Measurements from ENCODE around the gene TK1. TPM values are rescaled to one million over a fixed set of nuclear protein-coding genes. Genes with fewer than 3 reads are reported as not detected.
A peak's percentile ranks its signal among the peaks of the same experiment; 100 is the strongest.

TK1 gene
- total RNA-seq, 2 experiments from 2014 or later = 109 to 117 TPM

- Mint-ChIP-seq H3K4me3 (no peak overlapping the region), H3K4me1 (peaks cover 7% of the 10 kb centered on the region), H3K36me3 (ENCODE audit: low read depth) (peaks cover 32% of the 10 kb centered on the region), H3K27ac (no peak overlapping the region), H3K27me3 (peaks cover 21% of the 10 kb centered on the region), H3K9me3 (no peaks in the 10 kb centered on the region)
- POLR2A ChIA-PET = interaction anchor here (0.7 to 1.7 kb wide), 5 partner anchors 12 to 188 kb away, joined by 3 to 7 read pairs (median 4); partner anchors contain the start of gene BIRC5
- DNase-seq = no peak
- CTCF ChIA-PET = interaction anchor here (1.2 to 1.7 kb wide), 3 partner anchors 25 to 192 kb away, joined by 3 to 5 read pairs (median 3); no protein-coding TSS in a partner anchor
These were observed 40.1 kb upstream of the TK1 start for GRCh38 chr17:78226759-78227454.

- Mint-ChIP-seq H3K9me3 (no peaks in the 10 kb centered on the region), H3K27ac (no peak overlapping the region), H3K4me3 (no peak overlapping the region), H3K4me1 (peaks cover 7% of the 10 kb centered on the region), H3K27me3 (peaks cover 18% of the 10 kb centered on the region), H3K36me3 (ENCODE audit: low read depth) (peaks cover 38% of the 10 kb centered on the region)
- POLR2A ChIA-PET = interaction anchor here (0.7 to 1.7 kb wide), 5 partner anchors 11 to 188 kb away, joined by 3 to 7 read pairs (median 4); partner anchors contain the start of gene BIRC5
- no peak for DNase-seq
- CTCF ChIA-PET = interaction anchor here (1.2 to 1.7 kb wide), 3 partner anchors 25 to 192 kb away, joined by 3 to 5 read pairs (median 3); no protein-coding TSS in a partner anchor
These were observed 39.4 kb upstream of the TK1 start for GRCh38 chr17:78226055-78226758.

- H3K4me1 Mint-ChIP-seq = peaks cover 5% of the 10 kb centered on the region
- H3K9me3 Mint-ChIP-seq = no peaks in the 10 kb centered on the region
- H3K27ac Mint-ChIP-seq = no peak overlapping the region
- H3K36me3 Mint-ChIP-seq (ENCODE audit: low read depth) = peaks cover 43% of the 10 kb centered on the region
- ChIA-PET CTCF (interaction anchor here (1.2 to 1.3 kb wide), 2 partner anchors 140 kb away, joined by 3 read pairs; no protein-coding TSS in a partner anchor), POLR2A (interaction anchor here (0.8 to 1.4 kb wide), 3 partner anchors 10 to 85 kb away, joined by 3 to 4 read pairs (median 3); partner anchors contain the start of gene BIRC5)
- DNase-seq = no peak
- no peak overlapping the region for H3K4me3 Mint-ChIP-seq
- H3K27me3 Mint-ChIP-seq = peaks cover 8% of the 10 kb centered on the region
These were observed 38.4 kb upstream of the TK1 start for GRCh38 chr17:78225088-78225865.

- H3K27ac Mint-ChIP-seq = no peak overlapping the region
- POLR2A ChIA-PET = interaction anchor here (1.0 to 1.4 kb wide), 2 partner anchors 9 to 11 kb away, joined by 3 to 4 read pairs; partner anchors contain the start of gene BIRC5
These were observed 37.6 kb upstream of the TK1 start for GRCh38 chr17:78224231-78225087.

GRCh38 chr17:78223765-78224164 is 36.9 kb upstream of the TK1 start:
- ChIA-PET POLR2A (interaction anchor here (0.6 to 1.6 kb wide), 4 partner anchors 10 to 64 kb away, joined by 3 to 5 read pairs (median 4); partner anchors contain the start of gene BIRC5), CTCF (interaction anchor here (0.7 to 1.2 kb wide), 2 partner anchors 14 to 139 kb away, joined by 3 to 5 read pairs; no protein-coding TSS in a partner anchor)
- Mint-ChIP-seq H3K36me3 (ENCODE audit: low read depth) (peaks cover 55% of the 10 kb centered on the region), H3K27me3 (peaks cover 4% of the 10 kb centered on the region), H3K27ac (no peak overlapping the region), H3K9me3 (no peaks in the 10 kb centered on the region), H3K4me1 (peaks cover 7% of the 10 kb centered on the region), H3K4me3 (no peak overlapping the region)
- DNase-seq = no peak

More at GRCh38 chr17:78224231-78225087, 37.6 kb upstream of the TK1 start:
- Mint-ChIP-seq H3K4me3 (no peak overlapping the region), H3K4me1 (peaks cover 5% of the 10 kb centered on the region), H3K27me3 (peaks cover 4% of the 10 kb centered on the region), H3K36me3 (ENCODE audit: low read depth) (peaks cover 49% of the 10 kb centered on the region), H3K9me3 (no peaks in the 10 kb centered on the region)
- DNase-seq = no peak
- CTCF ChIA-PET = interaction anchor here (1.2 kb wide), 1 partner anchor 139 kb away, joined by 3 read pairs; no protein-coding TSS in a partner anchor

DNA sequence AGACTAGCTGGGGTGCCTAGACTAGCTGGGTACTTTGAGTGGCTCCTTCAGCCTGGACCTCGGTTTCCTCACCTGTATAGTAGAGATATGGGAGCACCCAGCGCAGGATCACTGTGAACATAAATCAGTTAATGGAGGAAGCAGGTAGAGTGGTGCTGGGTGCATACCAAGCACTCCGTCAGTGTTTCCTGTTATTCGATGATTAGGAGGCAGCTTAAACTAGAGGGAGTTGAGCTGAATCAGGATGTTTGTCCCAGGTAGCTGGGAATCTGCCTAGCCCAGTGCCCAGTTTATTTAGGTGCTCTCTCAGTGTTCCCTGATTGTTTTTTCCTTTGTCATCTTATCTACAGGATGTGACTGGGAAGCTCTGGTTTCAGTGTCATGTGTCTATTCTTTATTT is 36.2 kb upstream of the TK1 start:
- Mint-ChIP-seq H3K4me1 (peaks cover 10% of the 10 kb centered on the region), H3K9me3 (no peaks in the 10 kb centered on the region), H3K36me3 (ENCODE audit: low read depth) (peaks cover 58% of the 10 kb centered on the region), H3K27ac (no peak overlapping the region), H3K27me3 (peaks cover 3% of the 10 kb centered on the region), H3K4me3 (no peak overlapping the region)
- POLR2A ChIA-PET = interaction anchor here (0.6 to 1.6 kb wide), 3 partner anchors 17 to 65 kb away, joined by 3 to 5 read pairs (median 4); no protein-coding TSS in a partner anchor
- CTCF ChIA-PET = interaction anchor here (0.9 kb wide), 1 partner anchor 138 kb away, joined by 3 read pairs; no protein-coding TSS in a partner anchor
- DNase-seq = no peak

- POLR2A ChIA-PET = interaction anchor here (1.0 kb wide), 1 partner anchor 33 kb away, joined by 3 read pairs; no protein-coding TSS in a partner anchor
- Mint-ChIP-seq H3K27me3 (no peaks in the 10 kb centered on the region), H3K9me3 (no peaks in the 10 kb centered on the region), H3K4me3 (no peak overlapping the region), H3K36me3 (ENCODE audit: low read depth) (peaks cover 63% of the 10 kb centered on the region), H3K4me1 (peaks cover 21% of the 10 kb centered on the region), H3K27ac (no peak overlapping the region)
- no peak for DNase-seq
- CTCF ChIA-PET = interaction anchor here (0.8 kb wide), 1 partner anchor 23 kb away, joined by 3 read pairs; no protein-coding TSS in a partner anchor
These were observed 32.7 kb upstream of the TK1 start for GRCh38 chr17:78219396-78220150.

DNA sequence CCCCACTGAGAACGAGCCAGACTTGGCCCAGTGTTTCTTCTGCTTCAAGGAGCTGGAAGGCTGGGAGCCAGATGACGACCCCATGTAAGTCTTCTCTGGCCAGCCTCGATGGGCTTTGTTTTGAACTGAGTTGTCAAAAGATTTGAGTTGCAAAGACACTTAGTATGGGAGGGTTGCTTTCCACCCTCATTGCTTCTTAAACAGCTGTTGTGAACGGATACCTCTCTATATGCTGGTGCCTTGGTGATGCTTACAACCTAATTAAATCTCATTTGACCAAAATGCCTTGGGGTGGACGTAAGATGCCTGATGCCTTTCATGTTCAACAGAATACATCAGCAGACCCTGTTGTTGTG is 27.8 kb upstream of the TK1 start:
- peak overlapping the region; percentile 97 for H3K4me3 Mint-ChIP-seq
- peaks cover 31% of the 10 kb centered on the region for H3K36me3 Mint-ChIP-seq (ENCODE audit: low read depth)
- no peaks in the 10 kb centered on the region for H3K27me3 Mint-ChIP-seq
- CTCF ChIA-PET = interaction anchor here (2.0 kb wide), 1 partner anchor 130 kb away, joined by 5 read pairs; no protein-coding TSS in a partner anchor
- H3K27ac Mint-ChIP-seq = peak overlapping the region; percentile 89
- peaks cover 26% of the 10 kb centered on the region for H3K4me1 Mint-ChIP-seq
- POLR2A ChIA-PET = interaction anchor here (0.7 to 2.0 kb wide), 7 partner anchors 10 to 93 kb away, joined by 3 to 9 read pairs (median 4); partner anchors contain the start of genes AFMID, TK1 and TMC6
- no peak for DNase-seq
- H3K9me3 Mint-ChIP-seq = no peaks in the 10 kb centered on the region

DNA sequence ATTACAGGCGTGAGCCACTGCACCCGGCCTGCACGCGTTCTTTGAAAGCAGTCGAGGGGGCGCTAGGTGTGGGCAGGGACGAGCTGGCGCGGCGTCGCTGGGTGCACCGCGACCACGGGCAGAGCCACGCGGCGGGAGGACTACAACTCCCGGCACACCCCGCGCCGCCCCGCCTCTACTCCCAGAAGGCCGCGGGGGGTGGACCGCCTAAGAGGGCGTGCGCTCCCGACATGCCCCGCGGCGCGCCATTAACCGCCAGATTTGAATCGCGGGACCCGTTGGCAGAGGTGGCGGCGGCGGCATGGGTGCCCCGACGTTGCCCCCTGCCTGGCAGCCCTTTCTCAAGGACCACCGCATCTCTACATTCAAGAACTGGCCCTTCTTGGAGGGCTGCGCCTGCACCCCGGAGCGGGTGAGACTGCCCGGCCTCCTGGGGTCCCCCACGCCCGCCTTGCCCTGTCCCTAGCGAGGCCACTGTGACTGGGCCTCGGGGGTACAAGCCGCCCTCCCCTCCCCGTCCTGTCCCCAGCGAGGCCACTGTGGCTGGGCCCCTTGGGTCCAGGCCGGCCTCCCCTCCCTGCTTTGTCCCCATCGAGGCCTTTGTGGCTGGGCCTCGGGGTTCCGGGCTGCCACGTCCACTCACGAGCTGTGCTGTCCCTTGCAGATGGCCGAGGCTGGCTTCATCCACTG is 27.3 kb upstream of the TK1 start, which contains the start of gene BIRC5:
TSS of gene BIRC5 (plus strand) at position 238 of the 690 bp plus-strand sequence. CDS start at position 302, 64 bp downstream.
- Mint-ChIP-seq H3K27me3 (no peaks in the 10 kb centered on the region), H3K27ac (peak within 1 kb of the TSS; percentile 89), H3K4me3 (peak within 1 kb of the TSS; percentile 97), H3K4me1 (peaks cover 23% of the 10 kb centered on the region), H3K9me3 (no peaks in the 10 kb centered on the region), H3K36me3 (ENCODE audit: low read depth) (peaks cover 26% of the 10 kb centered on the region)
- ChIA-PET POLR2A (interaction anchor here (0.7 to 2.0 kb wide), 10 partner anchors 10 to 92 kb away, joined by 3 to 9 read pairs (median 4); partner anchors contain the start of genes AFMID, TK1 and TMC6), CTCF (interaction anchor here (2.0 kb wide), 1 partner anchor 130 kb away, joined by 5 read pairs; no protein-coding TSS in a partner anchor)
- peak; percentile 93 for DNase-seq

DNA sequence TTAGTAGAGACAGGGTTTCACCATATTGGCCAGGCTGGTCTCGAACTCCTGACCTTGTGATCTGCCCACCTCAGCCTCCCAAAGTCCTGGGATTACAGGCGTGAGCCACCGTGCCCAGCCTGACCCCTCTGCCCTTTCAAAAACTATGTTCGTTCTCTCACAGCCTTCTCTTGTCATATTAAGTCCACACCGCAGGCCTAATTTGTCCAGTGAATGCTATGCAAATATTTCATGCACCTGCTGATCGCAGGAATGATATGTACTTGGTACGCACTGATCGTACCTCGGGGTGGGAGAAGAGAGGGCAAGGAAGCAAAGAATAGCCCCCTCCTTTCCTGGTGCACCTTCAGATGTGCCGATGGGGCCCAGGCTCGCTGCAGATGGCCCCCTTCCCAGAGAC is 24.2 kb upstream of the TK1 start:
- Mint-ChIP-seq H3K9me3 (no peaks in the 10 kb centered on the region), H3K27me3 (no peaks in the 10 kb centered on the region), H3K36me3 (ENCODE audit: low read depth) (peaks cover 11% of the 10 kb centered on the region), H3K4me1 (peaks cover 15% of the 10 kb centered on the region), H3K4me3 (no peak overlapping the region), H3K27ac (no peak overlapping the region)
- DNase-seq = no peak
- ChIA-PET CTCF (no interaction called here), POLR2A (no interaction called here)

Measured in activated CD4-positive, alpha-beta memory T cell treated with anti-CD3 and anti-CD28 coated beads, Interleukin-2, amount 10 ng/mL, durations not matched to agents 7 days and 5 days (primary cell).